ENCODE results near the gene KCNN3.

DNA sequence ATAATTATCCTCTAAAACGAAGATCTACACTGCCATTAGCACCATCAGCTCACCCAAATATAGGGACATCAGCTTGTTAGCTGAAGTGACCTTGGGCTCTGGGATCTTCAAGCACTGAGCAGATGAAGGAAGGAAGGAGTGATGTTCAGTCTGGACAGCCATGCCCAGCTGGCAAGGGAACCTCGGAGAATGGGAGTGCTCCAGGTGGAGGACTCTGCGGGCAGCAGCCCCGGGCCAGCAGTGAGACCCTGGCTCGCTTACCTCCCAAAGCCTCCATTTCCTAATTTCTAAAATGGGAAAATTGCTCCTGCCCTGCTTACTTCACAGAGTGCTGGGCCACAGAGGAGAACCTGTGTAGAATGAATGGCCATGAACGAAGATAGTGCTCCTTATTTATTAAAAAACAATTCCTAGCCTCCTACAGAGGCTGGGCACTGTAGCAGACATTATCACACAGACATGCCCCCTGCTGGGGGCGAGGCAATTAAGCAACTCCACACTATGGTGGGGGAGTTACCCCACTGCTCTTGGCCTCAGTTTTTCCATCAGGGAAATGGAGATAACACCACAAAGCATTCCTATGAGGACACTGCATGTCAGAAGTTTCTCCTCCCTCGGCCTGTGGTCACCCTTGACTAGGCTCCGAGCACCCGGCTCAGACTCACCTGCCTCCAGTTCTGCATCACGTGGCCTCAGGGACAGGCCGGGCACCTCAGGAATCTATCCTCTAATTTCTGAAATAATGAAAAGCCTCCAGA, 117.6 kb downstream of the KCNN3 start:
- TF ChIP-seq, protein P1, sequence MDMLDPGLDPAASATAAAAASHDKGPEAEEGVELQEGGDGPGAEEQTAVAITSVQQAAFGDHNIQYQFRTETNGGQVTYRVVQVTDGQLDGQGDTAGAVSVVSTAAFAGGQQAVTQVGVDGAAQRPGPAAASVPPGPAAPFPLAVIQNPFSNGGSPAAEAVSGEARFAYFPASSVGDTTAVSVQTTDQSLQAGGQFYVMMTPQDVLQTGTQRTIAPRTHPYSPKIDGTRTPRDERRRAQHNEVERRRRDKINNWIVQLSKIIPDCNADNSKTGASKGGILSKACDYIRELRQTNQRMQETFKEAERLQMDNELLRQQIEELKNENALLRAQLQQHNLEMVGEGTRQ (CRISPR knock-in tag; IDR thresholded peaks at IDR 0.05): no peak
- TF ChIP-seq MXD4 (CRISPR knock-in tag; IDR thresholded peaks at IDR 0.05; ENCODE audit: borderline replicate concordance): no peak

Measured in WTC11 (cell line).